Measurements from ENCODE around the gene SRD5A1.

SRD5A1 gene

GRCh38 chr5:6687505-6687904, 54.3 kb downstream of the SRD5A1 start:
- DNase-seq, result no peak

DNA sequence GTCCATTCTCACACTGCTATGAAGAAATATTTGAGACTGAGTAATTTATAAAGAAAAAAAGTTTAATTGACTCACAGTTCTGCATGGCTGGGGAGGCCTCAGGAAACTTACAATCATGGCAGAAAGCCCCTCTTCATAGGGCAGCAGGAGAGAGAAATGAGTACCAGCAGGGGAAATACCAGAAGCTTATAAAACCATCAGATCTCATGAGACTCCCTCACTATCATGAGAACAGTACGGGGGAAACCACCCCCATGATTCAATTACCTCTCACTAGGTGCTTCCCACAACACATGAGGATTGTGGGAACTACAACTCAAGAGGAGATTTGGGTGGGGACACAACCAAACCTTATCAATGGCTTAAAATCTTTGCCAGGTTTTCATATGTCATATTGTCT, 59.7 kb downstream of the SRD5A1 start:
- DNase-seq, result no peak

GRCh38 chr5:6698696-6699095, 65.5 kb downstream of the SRD5A1 start:
- DNase-seq, result no peak

DNA sequence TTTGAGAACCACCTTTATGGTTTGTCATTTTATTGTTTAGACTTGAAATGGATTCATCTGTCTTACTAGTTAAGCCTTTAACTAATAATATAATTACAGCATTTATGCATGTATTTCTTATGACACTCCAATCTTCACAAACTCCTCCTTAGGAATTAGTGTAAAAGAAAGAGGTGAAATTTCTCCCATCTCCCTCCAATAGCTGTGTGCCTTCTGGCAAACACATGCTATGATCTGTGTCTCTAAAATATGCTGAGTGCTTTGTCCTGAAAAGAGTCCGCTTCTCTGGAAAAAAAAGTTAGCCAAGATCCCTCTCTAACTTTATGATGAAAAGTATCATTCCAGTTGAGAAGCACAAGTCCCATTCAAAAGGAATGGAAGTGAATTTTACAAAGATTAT, 66.1 kb downstream of the SRD5A1 start:
- no peak for DNase-seq

DNA sequence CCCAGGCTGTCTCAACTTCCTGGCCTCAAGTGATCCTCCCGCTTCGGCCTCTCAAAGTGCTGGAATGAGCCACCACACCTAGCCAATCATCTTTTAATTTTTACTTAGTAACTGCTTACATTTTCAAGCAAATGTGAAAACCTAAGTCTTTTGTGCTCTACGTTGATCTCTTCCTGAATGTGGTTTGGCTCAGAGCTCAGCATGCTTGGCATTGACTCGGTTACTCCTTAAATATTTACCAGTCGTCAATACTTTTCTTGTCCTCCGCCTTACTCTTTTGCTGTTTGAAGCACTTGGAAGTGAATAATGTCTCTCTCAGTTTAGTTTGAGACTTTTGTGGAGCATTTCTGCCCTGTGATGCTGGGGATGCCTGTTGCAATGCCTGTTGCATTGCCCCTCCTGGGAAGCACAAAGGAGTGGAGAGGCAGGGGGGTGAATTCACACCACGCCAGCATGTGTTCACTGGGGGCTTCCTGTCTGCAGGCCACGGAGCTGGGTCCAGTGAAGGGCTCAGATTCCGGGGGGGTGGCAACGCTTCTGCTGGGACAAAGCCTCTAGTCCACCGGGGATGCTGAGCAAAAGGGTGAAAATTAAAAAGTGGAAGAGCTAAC, 66.9 kb downstream of the SRD5A1 start:
- no peak for DNase-seq

DNA sequence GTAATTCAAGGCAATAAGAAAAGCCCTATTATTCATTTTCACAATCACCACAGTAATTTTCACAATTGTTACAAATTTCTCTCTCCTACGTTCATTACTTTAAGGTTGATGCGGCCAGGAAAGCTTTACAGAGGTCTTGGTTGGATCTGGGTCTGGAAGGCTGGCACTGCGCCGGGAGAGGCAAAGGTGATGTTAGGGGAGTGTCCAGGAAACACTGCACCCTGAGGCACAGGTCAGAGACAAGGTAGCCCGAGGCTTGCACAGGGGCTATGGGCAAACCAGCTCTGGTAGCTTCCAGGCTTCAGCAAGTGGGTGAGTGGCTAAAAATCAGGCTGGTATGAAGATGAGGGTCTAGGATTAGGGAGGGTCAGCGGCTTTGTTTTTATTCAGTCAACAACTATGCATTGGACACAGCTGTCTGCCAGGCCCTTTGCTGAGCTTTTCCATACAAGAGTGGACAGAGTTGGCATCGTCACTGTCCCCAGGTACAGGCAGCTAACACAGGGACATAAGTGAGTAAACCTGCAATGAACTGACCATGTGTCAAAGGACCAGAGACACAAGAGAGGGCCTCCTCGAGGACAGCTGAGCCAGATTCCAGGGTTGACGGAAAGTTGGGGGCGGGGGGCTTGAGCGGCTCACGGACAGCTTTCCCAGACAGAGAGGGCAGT, 67.6 kb downstream of the SRD5A1 start:
- no peak for DNase-seq

DNA sequence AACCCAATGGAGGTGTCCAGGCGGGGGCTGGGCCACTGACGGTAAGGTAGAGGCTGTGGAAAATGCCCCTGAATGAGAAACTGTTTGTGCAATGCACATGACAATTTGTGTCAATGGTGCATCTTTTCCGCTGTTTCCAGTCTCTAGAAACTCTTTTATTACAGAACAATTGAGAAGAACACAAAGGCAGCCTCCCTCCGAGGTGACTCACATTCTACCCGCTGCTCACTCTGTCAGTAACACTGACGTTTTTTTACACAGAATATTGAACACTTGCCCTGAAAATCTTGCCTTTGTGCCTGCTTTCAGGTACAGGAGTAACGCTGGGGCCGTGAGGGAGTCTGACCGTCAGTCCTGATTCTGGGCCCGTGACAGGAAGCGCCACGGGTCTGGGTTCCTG, 68.3 kb downstream of the SRD5A1 start:
- DNase-seq, result no peak

GRCh38 chr5:6702633-6703032, 69.4 kb downstream of the SRD5A1 start:
- no peak for DNase-seq

DNA sequence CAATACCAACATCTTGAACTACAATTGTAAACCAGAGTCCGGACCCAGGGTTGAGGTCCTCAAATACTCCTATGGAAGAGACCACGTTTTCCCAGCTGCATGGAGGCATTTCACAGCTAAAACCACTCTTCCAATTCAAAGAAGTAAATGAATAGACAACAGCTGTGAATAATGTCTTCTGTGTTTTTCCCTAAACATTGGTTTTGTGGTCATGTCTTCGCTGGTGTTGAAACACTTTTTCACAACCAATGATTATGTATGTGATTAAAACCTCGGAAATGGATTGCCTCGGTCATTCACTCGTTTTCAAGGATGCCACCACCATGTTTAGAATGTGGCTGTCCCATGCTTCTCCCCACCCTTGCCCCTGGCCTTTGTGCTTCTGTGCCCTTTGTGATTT, 70.6 kb downstream of the SRD5A1 start:
- no peak for DNase-seq

DNA sequence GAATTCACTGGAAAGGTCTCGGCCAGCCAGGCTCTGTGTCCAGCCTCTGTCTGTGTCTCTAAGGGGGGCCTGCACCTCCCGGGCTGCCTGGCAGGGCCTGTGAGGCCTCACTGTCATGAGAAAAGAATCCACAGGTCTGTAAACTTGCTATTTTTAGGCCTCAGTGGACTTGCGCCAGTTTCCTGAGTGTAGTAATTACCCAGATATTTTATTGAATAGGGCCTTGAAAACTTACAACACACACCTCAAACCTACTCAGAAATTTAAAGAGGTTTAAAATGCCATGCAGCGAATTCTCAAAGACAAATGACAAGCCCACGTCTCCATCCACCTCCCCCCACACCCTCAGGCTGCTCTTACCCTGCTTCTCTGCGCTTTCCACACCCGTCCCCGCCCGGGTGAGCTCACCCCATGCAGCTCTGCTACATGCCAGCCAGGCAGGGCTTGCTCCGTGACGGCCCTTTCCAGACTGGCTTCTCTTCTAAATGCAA, 71.2 kb downstream of the SRD5A1 start:
- DNase-seq, result no peak

GRCh38 chr5:6705088-6705487, 71.8 kb downstream of the SRD5A1 start:
- no peak for DNase-seq

- DNase-seq, result no peak
Observed at GRCh38 chr5:6705959-6706358, 72.7 kb downstream of the SRD5A1 start.

DNA sequence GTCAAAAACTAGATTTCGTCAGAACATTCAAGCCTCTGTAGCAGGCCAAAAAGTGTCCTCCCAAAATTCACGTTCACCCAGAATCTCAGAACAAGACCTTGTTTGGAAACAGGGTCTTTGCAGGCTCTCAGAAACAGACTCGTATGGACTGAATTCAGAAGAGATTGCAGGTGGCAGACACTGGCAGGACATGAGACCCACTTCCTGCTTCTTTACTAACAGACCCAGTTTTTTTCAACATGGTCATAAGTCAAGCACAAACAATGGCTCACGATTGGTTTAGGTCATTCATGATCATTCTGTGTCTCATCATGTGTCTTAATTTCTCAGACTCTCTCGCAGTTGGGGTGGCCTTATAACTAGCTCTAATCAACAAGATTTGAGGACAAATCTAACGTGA, 74.6 kb downstream of the SRD5A1 start:
- DNase-seq, result no peak

DNA sequence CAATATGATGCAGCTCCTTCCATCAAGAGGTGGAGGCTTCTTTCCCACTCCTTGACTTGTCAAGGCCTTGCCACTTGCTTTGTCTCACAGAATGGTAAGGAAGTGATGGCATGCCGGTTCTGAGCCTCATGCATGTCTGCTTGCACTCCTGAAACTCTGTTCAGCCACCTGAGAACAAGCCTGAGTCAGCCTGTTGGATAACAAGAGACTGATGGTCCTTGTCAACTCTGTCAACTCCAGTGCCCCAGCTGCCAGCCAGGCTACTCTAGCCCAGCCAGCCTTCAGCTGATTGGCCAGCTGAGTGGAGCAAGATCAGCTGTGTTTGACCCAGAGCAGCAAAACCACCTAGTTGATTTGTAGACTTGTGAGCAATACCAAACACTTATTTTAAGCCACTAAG, 75.6 kb downstream of the SRD5A1 start:
- DNase-seq, result no peak

DNA sequence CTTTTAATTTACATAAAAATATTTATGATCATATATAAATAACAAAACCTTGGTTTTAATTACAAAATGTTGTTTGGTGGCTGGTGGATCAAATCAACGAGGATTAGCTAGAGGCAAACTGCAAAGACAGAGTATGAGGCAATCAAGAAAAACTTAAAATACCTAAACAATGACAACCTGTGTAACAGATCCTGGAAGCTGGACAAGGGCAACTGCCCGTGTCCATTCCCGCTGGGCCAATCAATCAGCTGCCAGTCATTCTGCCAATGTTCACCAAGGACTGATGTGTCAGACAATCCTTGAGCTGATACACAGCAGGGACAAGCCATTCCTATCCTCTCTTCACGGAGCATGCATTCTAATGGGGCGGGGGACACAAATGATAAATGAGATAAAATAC, 76.8 kb downstream of the SRD5A1 start:
- no peak for DNase-seq

DNA sequence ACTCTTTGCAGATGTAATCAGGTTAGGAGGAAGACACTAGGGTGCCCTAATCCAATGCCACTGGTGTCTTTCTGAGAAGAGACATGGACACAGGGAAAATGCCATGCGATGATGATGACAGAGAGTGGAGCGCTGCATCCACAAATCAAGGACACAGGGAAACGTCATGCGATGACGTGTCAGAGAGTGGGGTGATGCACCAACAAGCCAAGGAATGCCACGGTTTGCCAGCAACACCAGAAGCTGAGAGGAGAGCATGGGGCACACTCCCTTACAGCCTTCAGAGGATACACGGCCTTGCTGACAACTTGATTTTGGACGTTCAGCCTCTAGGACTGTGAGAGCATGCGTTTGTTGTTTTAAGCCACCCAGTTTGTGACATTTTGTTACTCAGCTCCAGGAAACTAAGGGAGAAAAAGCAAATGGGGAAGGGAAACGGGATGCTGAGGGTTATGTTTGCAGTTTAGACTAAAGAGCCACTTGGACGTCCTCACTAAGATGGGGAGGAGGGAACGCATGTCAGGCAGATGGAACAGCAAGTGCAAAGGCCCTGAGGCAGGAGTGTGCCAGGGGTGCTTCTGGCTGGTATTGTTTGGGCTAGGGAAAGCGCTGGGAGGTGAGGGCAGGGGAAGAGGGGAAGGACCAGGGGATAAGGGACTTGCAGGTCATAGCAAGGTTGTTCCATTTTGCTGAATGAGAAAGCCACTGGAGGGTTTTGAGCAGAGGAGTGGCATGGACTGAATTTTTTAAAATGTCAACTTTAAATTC, 77.5 kb downstream of the SRD5A1 start:
- DNase-seq, result no peak

- no peak for DNase-seq
Observed at GRCh38 chr5:6711409-6712141, 78.3 kb downstream of the SRD5A1 start.

DNA sequence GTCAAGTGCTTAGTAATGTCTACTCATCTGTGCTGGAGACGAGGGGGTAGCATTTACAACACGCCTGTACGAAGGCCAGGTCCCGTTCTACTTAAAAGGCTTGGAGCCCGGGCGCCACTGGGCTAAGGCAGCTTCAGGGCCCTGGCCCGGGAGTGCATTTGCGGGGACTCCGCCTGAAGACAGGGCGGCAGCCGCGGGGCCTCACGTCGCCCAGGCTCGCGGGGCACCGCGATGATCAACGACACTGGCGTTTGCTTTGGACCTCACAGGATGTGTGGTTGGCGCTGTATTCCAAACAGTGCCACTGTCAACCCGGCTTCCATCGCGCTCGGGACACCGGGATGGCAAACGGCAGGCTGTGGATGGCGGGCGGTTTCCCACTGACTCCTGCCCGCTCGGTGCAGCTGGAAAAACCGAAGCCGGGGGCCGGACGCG, 78.9 kb downstream of the SRD5A1 start:
- peak; percentile 85 for DNase-seq

DNA sequence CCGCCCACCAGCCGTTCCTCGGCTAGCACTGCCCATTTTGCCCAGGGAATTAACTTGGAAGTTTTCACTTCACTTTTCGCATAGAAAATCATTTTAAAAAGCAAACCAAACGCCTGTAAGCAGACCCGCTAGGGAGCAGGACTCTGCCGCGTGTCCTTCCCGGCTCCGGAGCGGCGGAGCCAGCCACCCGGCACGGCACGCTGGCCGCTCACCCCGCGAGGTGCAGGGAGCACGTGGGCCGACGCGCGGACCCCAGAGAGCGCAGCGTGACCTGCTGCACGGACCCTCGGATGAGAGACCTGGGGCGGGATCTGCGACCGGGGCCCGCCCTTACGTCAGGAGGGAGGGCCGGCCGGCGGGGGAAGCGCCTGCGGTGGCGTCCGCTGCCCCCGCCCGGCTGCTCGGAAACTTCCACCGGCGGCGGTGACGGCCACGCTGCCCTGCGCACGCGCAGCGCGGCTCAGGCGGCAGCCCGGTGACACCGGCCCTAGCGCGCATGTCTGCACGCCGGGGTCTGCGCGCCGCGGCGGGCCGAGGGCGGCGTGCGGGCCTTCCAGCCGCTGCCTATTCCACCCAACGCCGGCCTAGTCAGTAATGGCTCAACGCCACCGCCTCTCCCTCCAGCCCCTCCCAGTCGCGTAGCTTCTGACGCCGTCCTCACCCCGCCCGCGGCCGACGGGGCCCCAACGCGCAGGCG, 79.5 kb downstream of the SRD5A1 start:
- peak; percentile 98 for DNase-seq

- no peak for DNase-seq
Observed at GRCh38 chr5:6713274-6714225, 80.3 kb downstream of the SRD5A1 start, which contains the start of gene TENT4A. Gene TENT4A (plus strand): TSS chr5:6713432. CDS start chr5:6713984, 552 bp downstream.

All from activated CD8-positive, alpha-beta memory T cell treated with anti-CD3 and anti-CD28 coated beads for 24 hours (primary cell).